ENCODE data around the gene RPA3. TPM values are rescaled to one million over a fixed set of nuclear protein-coding genes. Genes with fewer than 3 reads are reported as not detected.

RPA3 gene
- total and polyA plus RNA-seq, 9 of the 15 experiments (the other 6 are each of a cell fraction or from before 2014, with no cell fraction given), result 68.5 to 265 (median 125) TPM

- intact Hi-C loops (cut with micrococcal nuclease), result loop anchor here (5.0 to 10.0 kb wide), 4 partner anchors 172 to 528 kb away; no protein-coding TSS in a partner anchor
- CTCF ChIA-PET (ENCODE audit: low intra/inter-chr PET ratio), result no interaction called here
- TF ChIP-seq ZNF740 (CRISPR knock-in tag; IDR thresholded peaks at IDR 0.05) (no peak), ZNF740 (tag; IDR thresholded peaks at IDR 0.05) (no peak), KAT7 (CRISPR knock-in tag; IDR thresholded peaks at IDR 0.05; ENCODE audit: borderline replicate concordance) (no peak), SAP30 (IDR thresholded peaks at IDR 0.05; ENCODE audit: borderline replicate concordance, insufficient read depth, low read depth, low read length, poor library complexity, severe bottlenecking) (no peak), ZBTB12 (CRISPR knock-in tag; IDR thresholded peaks at IDR 0.05) (no peak), HES1 (IDR thresholded peaks at IDR 0.05; ENCODE audit: low read depth) (no peak), SREBF2 (CRISPR knock-in tag; IDR thresholded peaks at IDR 0.05) (no peak), ZBTB26 (CRISPR knock-in tag; IDR thresholded peaks at IDR 0.05) (no peak), ZNF699 (CRISPR knock-in tag; IDR thresholded peaks at IDR 0.05; ENCODE audit: insufficient replicate concordance) (no peak), ZNF280A (IDR thresholded peaks at IDR 0.05; ENCODE audit: low read depth, partially characterized antibody) (no peak), TRIM24 (IDR thresholded peaks at IDR 0.05) (no peak), PBX2 (CRISPR knock-in tag; IDR thresholded peaks at IDR 0.05; ENCODE audit: low read depth) (no peak), PBX2 (tag; conservative IDR thresholded peaks at IDR 0.05; ENCODE audit: low read depth) (no peak), HDAC1 (IDR thresholded peaks at IDR 0.05) (no peak)
Observed at GRCh38 chr7:7766671-7767070, 48.3 kb upstream of the RPA3 start.

More at GRCh38 chr7:7766671-7767070, 48.3 kb upstream of the RPA3 start:
- H3K4me2 ChIP-seq (ENCODE audit: insufficient read depth, low read length), result no peak overlapping the region
- H3K9me3 ChIP-seq (replicated peaks; ENCODE audit: control insufficient read depth, insufficient read depth, low read depth, low read length), result no peaks in the 10 kb centered on the region
- DNase-seq (ENCODE audit: extremely low read depth in 1 of 4, low spot score in 3 of 4), result no peak
- no peak overlapping the region for H3K27ac ChIP-seq (ENCODE audit: extremely low read depth, low read depth, low read length)
- H3K79me2 ChIP-seq (ENCODE audit: control insufficient read depth, insufficient read depth, low read length), result no peaks in the 10 kb centered on the region
- no peaks in the 10 kb centered on the region for H3K27me3 ChIP-seq (ENCODE audit: control insufficient read depth in 2 of 2, insufficient read depth in 2 of 2, low read length in 2 of 2)
- H2AFZ ChIP-seq (ENCODE audit: low read depth, low read length), result no peak overlapping the region
- no peaks in the 10 kb centered on the region; a peak in 1 of 5 replicates for H3K4me1 ChIP-seq (replicated peaks in 1 of 2; ENCODE audit: control insufficient read depth in 2 of 2, insufficient read depth in 2 of 2, low read length in 2 of 2)
- no peak for FAIRE-seq
- no peak overlapping the region for H3K4me3 ChIP-seq
- POLR2A ChIA-PET, result interaction anchor here (0.6 kb wide), 1 partner anchor 444 kb away, joined by 3 read pairs; no protein-coding TSS in a partner anchor
- in situ Hi-C loops (cut with MboI), result no loop called here
- no peaks in the 10 kb centered on the region for H3K9me1 ChIP-seq (ENCODE audit: control insufficient read depth, insufficient read depth, low read length)
- no peaks in the 10 kb centered on the region for H4K20me1 ChIP-seq (replicated peaks; ENCODE audit: control insufficient read depth, insufficient read depth, low read length)
- no peak for ATAC-seq
- no peaks in the 10 kb centered on the region for H3K36me3 ChIP-seq (ENCODE audit: control insufficient read depth, insufficient read depth, low read length)
- BruUV-seq (replicated peaks), result no TSS peak
- H3K9ac ChIP-seq (ENCODE audit: insufficient read depth in 1 of 2, low read depth in 2 of 2, low read length in 2 of 2), result no peak overlapping the region
